CD4-positive, CD25-positive, alpha-beta regulatory T cell (primary cell): Measurements from ENCODE around the gene ZNF468. TPM values are rescaled to one million over a fixed set of nuclear protein-coding genes. Genes with fewer than 3 reads are reported as not detected.
A peak's percentile ranks its signal among the peaks of the same experiment; 100 is the strongest.
"Not testable (repeated sequence)": the region's sequence is repeated elsewhere in the genome, so short reads cannot be mapped to it uniquely, and the experiment has no call there.

Experiments used
- ATAC-seq, 2 donors: fragments of 150-1000 bp; cut with Tn5 transposase; one replicate each; pipeline ENCODE4 v1.10.0; 2021; ENCODE audit warnings: low read depth in 2 of 2, moderate number of reproducible peaks in 2 of 2, moderate library complexity in 1 of 2
- DNase-seq, 3 donors: peaks; one replicate each; pipeline versions ENCODE4 v3.0.0 to v3.0.0-alpha.2; 2012 to 2022; ENCODE audit warnings: mixed read lengths in 1 of 3
- H3K27ac ChIP-seq: one replicate; pipeline ENCODE4 v1.7.0; 2013; ENCODE audit warnings: mild to moderate bottlenecking, low read length; ENCODE audit not compliant: insufficient read depth, poor library complexity, severe bottlenecking
- H3K27me3 ChIP-seq: one replicate; pipeline ENCODE4 v1.7.0; 2013; ENCODE audit warnings: low read length; ENCODE audit not compliant: control insufficient read depth, insufficient read depth
- H3K36me3 ChIP-seq: one replicate; pipeline ENCODE4 v1.7.0; 2013; ENCODE audit warnings: mild to moderate bottlenecking, low read length, moderate library complexity; ENCODE audit not compliant: control insufficient read depth, insufficient read depth
- H3K4me1 ChIP-seq: 2 replicates; pipeline ENCODE4 v1.7.0; 2013; ENCODE audit warnings: mild to moderate bottlenecking, low read length; ENCODE audit not compliant: insufficient read depth, control insufficient read depth, poor library complexity, severe bottlenecking
- H3K4me3 ChIP-seq: one replicate; pipeline ENCODE4 v1.7.0; 2013; ENCODE audit warnings: low read depth, mild to moderate bottlenecking, low read length, moderate library complexity
- H3K9me3 ChIP-seq, 2 experiments: 1 replicate in 1 of 2; 2 replicates in 1 of 2; pipeline ENCODE4 v1.7.0; 2013; ENCODE audit warnings: low read length in 2 of 2, mild to moderate bottlenecking in 1 of 2, moderate library complexity in 1 of 2; ENCODE audit not compliant: control insufficient read depth in 2 of 2
- H3K27ac Mint-ChIP-seq, 3 donors: one replicate each; pipeline ENCODE4 v1.8.0; 2020 to 2022; ENCODE audit warnings: mild to moderate bottlenecking in 3 of 3, mixed read lengths in 3 of 3, moderate library complexity in 2 of 3
- H3K27me3 Mint-ChIP-seq: one replicate; pipeline ENCODE4 v1.8.0; 2022; ENCODE audit warnings: mild to moderate bottlenecking, mixed read lengths
- H3K36me3 Mint-ChIP-seq: one replicate; pipeline ENCODE4 v1.8.0; 2020; ENCODE audit warnings: mixed read lengths
- H3K4me1 Mint-ChIP-seq, 4 donors: one replicate each; pipeline ENCODE4 v1.8.0; 2020 to 2022; ENCODE audit warnings: mixed read lengths in 4 of 4, mild to moderate bottlenecking in 1 of 4
- H3K4me3 Mint-ChIP-seq, 4 donors: one replicate each; pipeline ENCODE4 v1.8.0; 2020 to 2022; ENCODE audit warnings: mild to moderate bottlenecking in 4 of 4, mixed read lengths in 4 of 4, moderate library complexity in 3 of 4
- H3K9me3 Mint-ChIP-seq, 7 donors: one replicate each; pipeline ENCODE4 v1.8.0; 2020 to 2022; ENCODE audit warnings: mixed read lengths in 7 of 7, mild to moderate bottlenecking in 3 of 7, moderate library complexity in 2 of 7
- polyA plus RNA-seq, 4 donors: library from polyadenylated mRNA; unstranded; fragments of 300-500 nt; fragmentation: Illumina TruSeq; gene quantifications; one replicate each; pipeline ENCODE4 v1.2.3, GENCODE V29; 2021
- total RNA-seq: library from RNA; stranded (reverse); gene quantifications from one replicate; pipeline ENCODE4 v1.2.3, GENCODE V29; 2022

Gene ZNF468
- total RNA-seq (14.9 TPM), polyA plus RNA-seq (10 to 100 TPM; 15.7 to 26.5 (median 18.0) TPM)

GRCh38 chr19:52857378-52858191, at the start of gene ZNF468:
TSS of gene ZNF468 (minus strand) at chr19:52857619. CDS start at chr19:52854272, 3,347 bp downstream.
- peaks cover 16% of the 10 kb centered on the region for H3K36me3 Mint-ChIP-seq
- peak within 1 kb of the TSS; percentile 88 to 96 (median 92) for H3K27ac Mint-ChIP-seq

GRCh38 chr19:52904052-52904780, 46.8 kb upstream of the ZNF468 start:
- H3K4me1 ChIP-seq, H3K27ac ChIP-seq, H3K4me1 Mint-ChIP-seq, H3K4me3 Mint-ChIP-seq, DNase-seq, H3K27me3 Mint-ChIP-seq, ATAC-seq, H3K27ac Mint-ChIP-seq, H3K27me3 ChIP-seq, H3K4me3 ChIP-seq: not testable (repeated sequence)
- Histone ChIP-seq H3K9me3 (peaks cover 38 to 53% of the 10 kb centered on the region in 2 experiments), H3K36me3 (peaks cover 16% of the 10 kb centered on the region)
- Mint-ChIP-seq H3K36me3 (peaks cover 29% of the 10 kb centered on the region), H3K9me3 (peaks cover 4 to 36% (median 26%) of the 10 kb centered on the region in 7 donors)

More at GRCh38 chr19:52857378-52858191, at the start of gene ZNF468:
- H3K9me3 ChIP-seq, result peaks cover 3 to 15% of the 10 kb centered on the region in 2 experiments
- H3K27ac ChIP-seq, result peak within 1 kb of the TSS; percentile 57
- not testable (repeated sequence) for H3K27me3 Mint-ChIP-seq, H3K4me1 ChIP-seq, H3K9me3 Mint-ChIP-seq, H3K27me3 ChIP-seq
- H3K36me3 ChIP-seq, result peaks cover 16% of the 10 kb centered on the region
- Mint-ChIP-seq H3K4me1 (peaks cover 5 to 34% (median 9%) of the 10 kb centered on the region in 4 donors), H3K4me3 (peak within 1 kb of the TSS; percentile 85 to 96 (median 94))
- H3K4me3 ChIP-seq, result peak within 1 kb of the TSS; percentile 86
- DNase-seq, result peak; percentile 55 to 79 (median 71)
- peak; percentile 98 to 99 for ATAC-seq

DNA sequence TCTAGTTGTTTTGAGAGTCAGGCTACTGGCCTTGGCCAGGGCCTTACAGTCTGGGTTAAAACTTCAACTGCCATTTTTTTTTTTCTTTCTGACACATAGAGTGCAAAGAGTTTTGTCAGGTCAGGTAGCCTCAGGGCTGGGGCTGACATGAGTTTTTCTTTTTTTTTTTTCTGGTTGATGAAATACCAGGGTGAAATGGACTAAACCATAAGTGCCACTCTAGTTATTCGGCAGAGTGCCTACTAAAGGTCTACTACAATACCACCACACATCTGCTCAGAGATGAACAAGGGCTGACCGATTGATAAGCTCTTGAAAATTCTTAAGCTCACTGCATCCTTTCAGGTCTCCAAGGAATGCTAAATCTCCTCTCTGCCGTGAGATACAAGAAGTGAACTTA, 44.4 kb upstream of the ZNF468 start:
- H3K4me1 ChIP-seq, result peaks cover 12% of the 10 kb centered on the region
- Mint-ChIP-seq H3K36me3 (peaks cover 12% of the 10 kb centered on the region), H3K27ac (peak overlapping the region in 1 of 3 donors; percentile 20), H3K9me3 (peaks cover under 1 to 25% (median 19%) of the 10 kb centered on the region in 7 donors), H3K27me3 (no peaks in the 10 kb centered on the region), H3K4me1 (peaks cover 0 to 10% (median 5%) of the 10 kb centered on the region in 4 donors), H3K4me3 (no peak overlapping the region)
- peaks cover 20 to 31% of the 10 kb centered on the region in 2 experiments for H3K9me3 ChIP-seq
- H3K27ac ChIP-seq, result no peak overlapping the region
- no peak for DNase-seq
- no peaks in the 10 kb centered on the region for H3K36me3 ChIP-seq
- H3K27me3 ChIP-seq, result no peaks in the 10 kb centered on the region
- no peak overlapping the region for H3K4me3 ChIP-seq
- no peak for ATAC-seq

DNA sequence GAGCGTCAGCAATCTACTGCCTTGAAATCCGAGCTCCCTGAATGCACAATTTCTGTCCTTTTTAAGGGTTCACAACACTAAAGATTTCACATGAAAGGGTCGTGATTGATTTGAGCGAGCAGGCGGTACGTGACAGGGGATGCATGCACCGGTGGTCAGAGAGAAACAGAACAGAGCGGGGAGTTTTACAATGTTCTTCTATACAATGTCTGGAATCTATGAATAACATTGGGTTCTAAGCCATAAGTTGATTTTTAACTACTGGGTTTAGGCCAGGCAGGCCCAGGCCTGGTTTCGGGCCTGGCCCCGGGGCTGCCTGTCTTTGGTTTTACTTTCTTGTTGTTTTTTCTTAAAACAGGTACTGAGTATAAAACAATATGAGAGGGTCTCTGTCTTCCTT, 41.2 kb upstream of the ZNF468 start:
- not testable (repeated sequence) for H3K36me3 ChIP-seq, H3K9me3 ChIP-seq, H3K27me3 ChIP-seq, ATAC-seq, H3K36me3 Mint-ChIP-seq, H3K27me3 Mint-ChIP-seq, H3K4me3 ChIP-seq, H3K27ac Mint-ChIP-seq, H3K27ac ChIP-seq, DNase-seq
- peaks cover 0 to 25% (median 10%) of the 10 kb centered on the region in 4 donors for H3K4me1 Mint-ChIP-seq
- peaks cover 18% of the 10 kb centered on the region for H3K4me1 ChIP-seq
- H3K4me3 Mint-ChIP-seq, result peak overlapping the region; percentile 42 to 61 (median 52)
- H3K9me3 Mint-ChIP-seq, result peaks cover 0 to 14% (median 3%) of the 10 kb centered on the region in 7 donors

- ATAC-seq, result no peak
- Histone ChIP-seq H3K27me3 (no peaks in the 10 kb centered on the region), H3K36me3 (no peaks in the 10 kb centered on the region), H3K27ac (peak overlapping the region; percentile 65), H3K4me3 (peak overlapping the region; percentile 39), H3K4me1 (peaks cover 18% of the 10 kb centered on the region), H3K9me3 (peaks cover under 1 to 1% of the 10 kb centered on the region in 2 experiments)
- H3K27ac Mint-ChIP-seq, result no peak overlapping the region
- peak overlapping the region; percentile 93 to 95 (median 94) for H3K4me3 Mint-ChIP-seq
- H3K9me3 Mint-ChIP-seq, result peaks cover 0 to 16% (median 2%) of the 10 kb centered on the region in 7 donors
- H3K27me3 Mint-ChIP-seq, result no peaks in the 10 kb centered on the region
- H3K36me3 Mint-ChIP-seq, result peaks cover 11% of the 10 kb centered on the region
- H3K4me1 Mint-ChIP-seq, result peaks cover 0 to 27% (median 10%) of the 10 kb centered on the region in 4 donors
- DNase-seq, result no peak
Measured at GRCh38 chr19:52898101-52898500, 40.7 kb upstream of the ZNF468 start.

DNA sequence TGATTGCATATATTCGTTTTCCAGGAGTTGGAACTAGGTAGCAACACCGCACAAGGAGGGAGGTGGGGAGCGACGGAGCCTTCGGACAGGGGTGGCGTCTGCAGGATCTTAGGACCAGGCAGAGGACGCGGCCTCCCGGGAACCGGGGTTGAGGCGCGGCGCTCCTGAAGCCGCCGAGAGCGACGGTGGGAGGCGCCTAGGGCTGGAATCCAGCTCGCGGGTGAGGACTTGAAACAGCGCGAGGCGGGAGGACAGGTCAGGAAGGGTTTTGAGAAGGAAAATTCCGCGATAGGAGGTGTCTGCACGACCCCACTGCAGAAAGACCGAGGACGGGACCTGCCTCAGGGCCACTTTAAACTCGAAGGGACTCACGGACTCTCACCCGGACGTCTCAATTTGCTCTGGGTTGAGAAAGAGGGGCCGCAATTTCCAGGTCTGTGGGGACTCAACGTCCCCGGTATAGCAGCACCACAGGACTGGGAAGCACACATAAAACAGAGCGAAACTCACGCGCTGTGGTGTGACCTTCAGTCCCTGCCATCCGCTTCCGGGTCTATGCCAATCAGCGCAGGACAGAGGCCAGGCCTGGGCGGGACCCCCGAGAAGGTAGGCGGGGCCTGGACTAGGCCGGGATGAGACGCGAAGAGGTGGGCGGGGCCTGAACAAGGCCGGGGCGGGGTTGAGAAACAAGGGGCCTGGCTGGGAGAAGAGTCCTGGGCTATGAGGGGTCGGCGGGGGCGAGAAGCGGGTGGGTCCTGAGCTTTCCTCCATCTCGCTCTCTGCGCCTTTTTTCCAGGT, 39.9 kb upstream of the ZNF468 start, which contains the start of gene ZNF320:
TSS of gene ZNF320 (minus strand) at position 498 of the 798 bp plus-strand sequence. CDS start 7,380 bp downstream, outside the sequence.
- Mint-ChIP-seq H3K9me3 (peaks cover 0 to 16% (median 2%) of the 10 kb centered on the region in 7 donors), H3K36me3 (peaks cover 18% of the 10 kb centered on the region), H3K4me1 (peaks cover 0 to 34% (median 10%) of the 10 kb centered on the region in 4 donors), H3K4me3 (peak within 1 kb of the TSS; percentile 93 to 95 (median 94)), H3K27me3 (no peaks in the 10 kb centered on the region), H3K27ac (peak within 1 kb of the TSS; percentile 84 to 95 (median 88))
- Histone ChIP-seq H3K36me3 (no peaks in the 10 kb centered on the region), H3K27ac (peak within 1 kb of the TSS; percentile 65), H3K4me1 (peaks cover 18% of the 10 kb centered on the region), H3K4me3 (peak within 1 kb of the TSS; percentile 86), H3K27me3 (no peaks in the 10 kb centered on the region), H3K9me3 (no peaks in the 10 kb centered on the region)
- DNase-seq (peak; percentile 81 to 89 (median 85)), ATAC-seq (peak; percentile 100)
